ENCODE results near the gene ZNF526. TPM values are rescaled to one million over a fixed set of nuclear protein-coding genes. Genes with fewer than 3 reads are reported as not detected.

The ZNF526 gene
- total and polyA plus RNA-seq, 9 of the 15 experiments (the other 6 are each of a cell fraction or from before 2014, with no cell fraction given): 1.3 to 17.9 (median 6.2) TPM

- TF ChIP-seq CTCFL (IDR thresholded peaks at IDR 0.05; ENCODE audit: borderline replicate concordance, insufficient read depth, low read depth, low read length, poor library complexity, severe bottlenecking) (peak; percentile 46), ZNF347 (CRISPR knock-in tag; IDR thresholded peaks at IDR 0.05; ENCODE audit: low read depth) (no peak), SPI1 (IDR thresholded peaks at IDR 0.05; ENCODE audit: borderline replicate concordance, low read depth, low read length) (peak; percentile 64; the same call in 1 of the 2 replicates), ZNF75A (CRISPR knock-in tag; IDR thresholded peaks at IDR 0.05) (no peak), THAP7 (CRISPR knock-in tag; IDR thresholded peaks at IDR 0.05) (no peak), KAT7 (CRISPR knock-in tag; IDR thresholded peaks at IDR 0.05; ENCODE audit: borderline replicate concordance) (no peak), ZNF655 (CRISPR knock-in tag; IDR thresholded peaks at IDR 0.05) (no peak), CXXC5 (CRISPR knock-in tag; IDR thresholded peaks at IDR 0.05) (peak; percentile 74), ELK1 (CRISPR knock-in tag; IDR thresholded peaks at IDR 0.05) (no peak), BMI1 (IDR thresholded peaks at IDR 0.05; ENCODE audit: low read length) (no peak), TOE1 (IDR thresholded peaks at IDR 0.05; ENCODE audit: borderline replicate concordance) (peak; percentile 82), TOE1 (CRISPR knock-in tag; IDR thresholded peaks at IDR 0.05; ENCODE audit: borderline replicate concordance, low read depth) (no peak), SMARCA5 (IDR thresholded peaks at IDR 0.05) (no peak), DEAF1 (CRISPR knock-in tag; IDR thresholded peaks at IDR 0.05) (no peak), THRAP3 (IDR thresholded peaks at IDR 0.05; ENCODE audit: borderline replicate concordance) (no peak), SLC30A9 (CRISPR knock-in tag; IDR thresholded peaks at IDR 0.05) (no peak), BCOR (IDR thresholded peaks at IDR 0.05) (no peak), TBL1XR1 (IDR thresholded peaks at IDR 0.05; ENCODE audit: low read length in 2 of 2) (no peak), MEF2A (IDR thresholded peaks at IDR 0.05; ENCODE audit: control insufficient read depth, low read depth, low read length) (no peak), NFIX (CRISPR knock-in tag; IDR thresholded peaks at IDR 0.05; ENCODE audit: low read depth) (no peak), POLR2AphosphoS5 (IDR thresholded peaks at IDR 0.05; ENCODE audit: control insufficient read depth, insufficient read depth, low read depth, low read length) (peak; percentile 47)
Observed at GRCh38 chr19:42217520-42218437, 2.3 kb upstream of the ZNF526 start, which contains the start of gene DEDD2 (continued).

Measured in K562 (cell line).